HG02642 (cell line): ENCODE data around the gene RBM33.
"Not testable (repeated sequence)": the region's sequence is repeated elsewhere in the genome, so short reads cannot be mapped to it uniquely, and the experiment has no call there.

Experiments
- ATAC-seq: cut with Tn5 transposase; IDR thresholded peaks from one replicate; pipeline ENCODE4 v1.9.1; 2021; ENCODE audit warnings: mild to moderate bottlenecking; ENCODE audit not compliant: unreplicated experiment, poor library complexity

Gene RBM33

DNA sequence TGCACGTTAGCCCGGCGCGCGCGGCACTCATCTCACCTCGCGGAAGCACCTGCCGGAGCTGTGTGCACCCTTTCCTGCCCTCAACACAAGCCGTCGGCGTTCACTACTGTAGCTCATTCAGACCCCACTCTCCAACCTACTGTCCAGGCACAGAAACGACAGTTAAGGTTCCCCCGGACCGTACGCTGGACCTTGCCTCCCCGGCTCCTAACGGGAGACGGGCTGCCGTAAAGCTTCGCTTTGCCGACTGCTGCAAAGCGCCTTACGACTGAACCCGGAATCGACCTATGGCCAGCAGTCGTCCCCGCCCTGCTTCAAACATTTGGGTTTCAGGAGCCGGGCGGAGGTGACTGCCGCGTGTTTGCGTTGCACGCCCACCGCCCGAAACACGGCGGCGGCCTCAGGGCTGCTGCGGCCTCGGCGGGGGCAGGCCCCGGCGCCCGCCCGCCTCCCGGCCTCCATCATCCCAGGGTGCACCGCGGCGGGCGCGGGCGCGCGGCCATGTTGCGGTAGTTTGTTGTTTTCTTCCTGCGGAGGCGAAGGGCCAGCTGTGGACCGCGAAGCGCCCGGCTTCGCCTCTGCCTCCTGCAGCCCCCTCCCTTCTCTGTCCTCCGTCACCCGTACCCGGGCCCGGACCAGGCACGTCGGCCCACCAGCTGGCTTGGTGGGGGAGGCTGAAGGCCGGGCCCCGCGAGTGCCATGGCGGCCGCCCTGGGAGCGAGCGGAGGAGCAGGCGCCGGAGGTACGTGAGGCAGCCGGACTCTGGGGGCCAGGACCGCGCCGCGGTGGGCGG, at the start of gene RBM33:
TSS of gene RBM33 (plus strand) at position 484 of the 793 bp plus-strand sequence. CDS start at position 700, 216 bp downstream.
- ATAC-seq: peak; percentile 80

- no peak for ATAC-seq
Observed at GRCh38 chr7:155594961-155595366, 49.5 kb upstream of the RBM33 start.

GRCh38 chr7:155597753-155598140, 46.7 kb upstream of the RBM33 start:
- ATAC-seq: no peak

DNA sequence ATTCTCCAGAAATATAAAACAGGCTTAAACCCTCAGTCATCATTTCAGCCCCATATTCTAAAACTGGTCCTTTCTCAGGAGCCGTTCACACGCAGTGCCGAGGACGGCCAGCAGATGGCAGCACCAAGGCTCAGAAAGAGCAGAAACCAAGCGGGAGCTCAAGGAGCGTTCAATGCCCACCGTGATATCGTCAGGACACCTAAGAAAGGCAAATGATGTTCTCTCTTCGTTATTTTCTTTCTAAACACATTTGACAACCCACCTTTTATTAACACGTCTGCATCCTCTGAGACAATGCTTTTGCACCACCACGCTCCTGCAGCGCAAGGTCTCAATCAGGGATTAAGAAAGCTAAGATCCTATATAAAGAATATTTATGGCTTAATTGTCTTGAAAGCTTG, 45.7 kb upstream of the RBM33 start:
- peak; percentile 74 for ATAC-seq

DNA sequence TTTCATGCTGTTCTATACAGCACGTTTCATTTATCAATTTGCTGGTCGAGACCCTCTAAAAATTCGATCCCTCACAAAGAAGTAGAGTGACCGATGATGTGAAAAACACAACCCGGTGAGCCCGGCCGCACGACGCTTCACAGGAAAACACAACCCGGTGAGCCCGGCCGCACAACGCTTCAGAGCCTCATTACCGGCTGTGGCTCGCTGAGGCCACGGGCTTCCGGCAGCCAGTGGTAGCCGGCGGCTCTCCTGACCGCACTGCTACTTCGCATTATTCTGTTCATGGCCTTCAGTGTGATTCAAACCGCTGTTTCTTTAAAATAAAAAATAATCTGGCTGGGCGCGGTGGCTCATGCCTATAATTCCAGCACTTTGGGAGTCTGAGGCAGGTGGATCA, 42.3 kb upstream of the RBM33 start:
- no peak for ATAC-seq

GRCh38 chr7:155602750-155603149, 41.7 kb upstream of the RBM33 start:
- no peak for ATAC-seq

DNA sequence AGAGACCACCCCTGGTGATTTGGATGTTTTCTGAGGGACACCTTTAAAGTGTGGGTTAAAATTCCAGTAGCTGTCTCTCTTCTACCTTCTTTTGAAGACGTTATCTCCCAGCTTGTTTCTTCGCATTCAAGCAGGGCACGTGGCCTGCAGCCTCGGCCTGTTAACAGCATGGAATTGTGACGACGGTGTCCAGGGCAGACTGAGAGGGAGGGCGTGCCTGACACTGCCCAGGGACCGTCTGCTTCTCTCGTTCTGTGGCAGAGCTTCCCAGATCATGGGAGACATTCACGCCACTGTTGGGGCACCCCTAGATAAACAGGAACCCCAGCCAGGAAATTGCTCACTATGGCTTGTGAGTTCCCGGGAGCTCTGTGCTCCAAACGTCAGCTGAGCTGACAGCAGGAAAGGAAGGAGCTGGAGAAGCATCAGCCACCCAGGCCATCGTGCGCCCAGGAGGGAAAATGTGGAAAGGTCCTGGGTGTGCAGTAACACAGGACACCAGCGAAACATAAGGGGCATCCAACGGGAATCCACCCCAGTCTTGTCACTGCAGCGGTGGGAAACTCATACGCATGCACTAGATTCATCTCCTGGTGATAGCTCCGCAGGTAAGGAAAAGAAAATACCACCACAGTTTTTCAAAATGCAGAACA, 41.1 kb upstream of the RBM33 start:
- ATAC-seq: no peak

DNA sequence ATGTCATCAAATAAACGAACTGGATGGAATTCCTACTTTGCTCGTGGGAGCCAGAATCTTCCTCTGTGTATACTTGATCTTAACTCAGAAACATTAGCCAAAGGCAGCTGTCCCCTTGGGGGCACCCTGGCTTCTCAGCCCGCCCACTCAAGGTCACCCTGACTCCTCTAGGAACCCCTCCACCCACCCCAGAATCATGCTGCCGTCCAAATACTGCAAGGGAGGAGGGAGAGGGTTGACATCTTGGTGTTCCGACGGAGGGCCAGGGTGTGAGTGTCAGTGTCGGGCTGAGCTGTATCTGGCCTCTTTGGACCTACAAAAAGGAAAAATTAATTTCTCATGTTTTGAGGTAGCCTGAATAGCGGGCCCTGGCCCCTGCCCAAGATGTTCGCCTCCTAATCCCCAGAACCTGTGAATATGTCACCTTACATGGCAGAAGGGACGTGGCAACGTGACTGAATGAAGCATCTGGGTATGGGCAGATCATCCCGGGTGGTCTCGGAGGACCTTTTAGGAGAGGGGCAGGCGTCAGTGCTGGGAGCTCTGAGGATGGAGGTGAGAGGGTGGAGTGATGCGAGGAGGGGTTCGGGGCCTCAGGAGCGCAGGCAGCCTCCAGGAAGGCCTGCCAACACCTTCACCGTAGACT, 40.5 kb upstream of the RBM33 start:
- ATAC-seq: no peak

- no peak for ATAC-seq
Observed at GRCh38 chr7:155604504-155604997, 39.9 kb upstream of the RBM33 start.

DNA sequence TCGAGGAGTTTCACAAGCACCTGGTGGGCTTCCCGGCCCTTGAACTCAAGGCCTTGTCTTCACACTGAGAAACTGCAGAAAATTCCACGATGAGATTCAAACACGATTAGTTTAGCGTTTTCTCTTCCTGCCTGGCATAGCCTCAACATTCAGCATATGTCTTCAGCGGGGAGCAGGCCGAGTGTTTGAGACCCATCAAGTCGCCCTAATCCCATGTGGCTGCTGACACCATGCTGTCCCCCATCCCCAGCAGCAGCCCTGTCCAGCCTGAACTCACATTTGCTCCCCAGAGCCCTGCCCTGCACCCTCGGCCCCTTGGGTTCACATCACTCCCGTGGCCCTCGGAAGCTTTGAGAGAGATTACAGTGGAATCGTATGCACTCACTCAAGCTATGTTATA, 35.3 kb upstream of the RBM33 start:
- ATAC-seq: no peak

DNA sequence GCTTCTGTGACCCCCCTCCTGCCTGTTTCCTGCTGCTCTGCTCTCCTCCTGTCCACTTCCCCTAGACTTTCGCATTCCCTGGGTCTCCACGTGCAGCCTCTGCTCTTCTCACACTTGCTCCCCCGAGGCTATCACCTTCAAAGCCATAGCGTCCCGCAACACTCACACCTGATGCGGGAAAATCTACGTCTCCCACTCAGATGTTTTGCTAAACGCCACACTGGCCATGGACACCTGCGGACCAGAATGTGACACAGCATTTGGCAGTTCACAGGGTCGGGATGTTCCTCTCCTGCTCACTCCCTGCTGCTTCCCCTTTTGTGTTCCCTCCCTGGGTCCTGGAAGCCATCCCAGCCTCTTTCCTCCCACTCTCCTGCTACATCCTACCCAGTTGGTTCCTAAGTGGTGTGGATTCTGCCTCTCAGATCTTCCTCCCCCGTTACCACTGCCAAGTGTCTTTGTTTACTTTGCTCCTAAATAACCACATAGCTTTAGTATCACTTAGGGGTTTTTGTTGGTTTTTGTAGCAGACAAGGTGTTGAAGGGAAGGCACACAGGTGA, 33.7 kb upstream of the RBM33 start:
- no peak for ATAC-seq

GRCh38 chr7:155611808-155612447, 32.5 kb upstream of the RBM33 start:
- no peak for ATAC-seq

GRCh38 chr7:155612658-155613057, 31.8 kb upstream of the RBM33 start:
- no peak for ATAC-seq

- ATAC-seq: not testable (repeated sequence)
Observed at GRCh38 chr7:155615085-155615484, 29.4 kb upstream of the RBM33 start.

- no peak for ATAC-seq
Observed at GRCh38 chr7:155618708-155619633, 25.5 kb upstream of the RBM33 start.

- no peak for ATAC-seq
Observed at GRCh38 chr7:155619634-155620271, 24.7 kb upstream of the RBM33 start.

DNA sequence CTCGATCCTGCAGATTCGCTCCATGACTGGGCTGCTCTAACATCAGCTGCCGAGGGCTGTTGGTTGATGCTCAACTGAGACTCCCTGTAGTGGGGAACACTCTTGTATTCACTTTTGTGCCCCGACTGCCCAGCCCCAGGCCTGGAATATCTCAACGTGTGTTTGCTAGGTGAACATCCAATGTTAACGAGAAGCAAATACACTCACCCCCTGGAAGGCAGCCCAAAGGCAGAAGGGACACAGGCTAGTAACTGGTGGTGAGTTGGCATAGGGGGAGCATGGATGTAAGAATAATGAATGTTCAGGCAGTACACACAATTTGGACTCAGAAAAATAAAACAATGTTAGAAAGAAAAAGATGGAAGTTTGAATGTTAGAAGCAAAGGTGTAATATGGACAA, 24.0 kb upstream of the RBM33 start:
- no peak for ATAC-seq

DNA sequence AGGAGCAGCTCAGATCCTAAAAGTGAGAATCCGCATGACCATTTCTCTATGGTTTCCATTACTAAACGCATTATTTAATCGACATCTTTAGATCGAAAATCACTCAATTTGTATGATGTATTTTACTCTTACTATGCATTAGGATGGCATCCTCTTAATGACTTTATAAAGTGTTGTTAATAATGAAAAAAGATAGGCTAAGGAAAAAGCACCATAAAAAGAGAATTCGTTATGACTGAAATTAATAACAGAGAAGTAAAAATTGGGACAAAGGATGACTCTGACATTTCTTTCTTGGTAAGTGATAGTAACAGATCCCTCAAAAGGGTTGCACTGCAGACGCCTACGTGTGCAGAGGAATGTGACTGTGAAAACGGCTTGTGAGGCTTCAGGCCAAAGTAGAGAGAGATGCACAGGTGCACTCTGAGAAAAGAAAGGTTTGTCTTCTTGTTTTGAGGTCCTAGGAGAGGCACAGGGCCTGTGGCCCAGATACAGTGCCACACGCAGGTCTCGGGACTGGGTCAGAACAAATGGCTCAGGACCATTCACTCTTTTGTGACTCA, 23.0 kb upstream of the RBM33 start:
- no peak for ATAC-seq

- ATAC-seq: no peak
Observed at GRCh38 chr7:155624412-155624811, 20.0 kb upstream of the RBM33 start.
